ENCODE results near the gene PTTG1IP. TPM values are rescaled to one million over a fixed set of nuclear protein-coding genes. Genes with fewer than 3 reads are reported as not detected.

The PTTG1IP gene
- total and polyA plus RNA-seq, 2 of the 13 experiments (the other 11 are each of a cell fraction or from before 2014, with no cell fraction given), result 161 to 700 TPM

DNA sequence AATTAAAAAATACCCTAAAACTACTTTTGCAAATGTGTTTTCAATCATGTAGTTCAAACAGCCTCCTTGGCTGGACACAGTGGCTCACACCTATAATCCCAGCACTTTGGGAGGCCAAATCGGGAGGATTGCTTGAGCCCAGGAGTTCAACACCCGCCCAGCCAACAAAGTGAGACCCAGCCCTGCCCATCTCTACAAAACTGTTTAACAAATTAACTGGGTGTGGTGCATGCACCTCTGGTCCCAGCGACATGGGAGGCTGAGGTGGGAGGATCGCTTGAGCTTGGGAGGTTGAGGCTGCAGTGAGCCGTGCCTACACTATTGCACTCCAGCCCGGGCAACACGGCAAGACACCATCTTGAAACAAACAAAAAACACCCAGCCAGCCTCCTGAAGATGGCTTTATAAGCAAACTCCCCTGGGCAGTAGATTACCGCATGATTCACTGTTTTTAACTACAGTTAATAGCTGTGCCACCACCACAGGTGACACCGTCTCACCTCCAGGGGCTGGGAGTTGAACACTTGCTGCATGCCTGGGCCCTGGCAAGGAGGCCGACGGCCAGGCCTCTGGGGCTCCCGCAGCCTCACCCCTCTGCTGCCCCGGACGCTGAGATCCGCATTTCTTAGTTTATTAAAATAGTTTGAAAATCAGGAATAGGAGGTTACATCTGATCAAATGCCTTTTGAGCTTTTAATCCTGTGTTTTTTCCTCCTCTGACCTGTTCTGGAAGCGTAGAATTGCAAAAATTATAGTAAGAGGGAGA, 16.2 kb downstream of the PTTG1IP start:
- H3K36me3 ChIP-seq (replicated peaks in 1 of 2; ENCODE audit: control insufficient read depth in 1 of 2, insufficient read depth in 2 of 2, low read length in 2 of 2), result peaks cover 54 to 94% of the 10 kb centered on the region in 2 experiments
- H3K79me2 ChIP-seq (ENCODE audit: insufficient read depth, low read length), result peaks cover 88% of the 10 kb centered on the region
- H3K4me2 ChIP-seq (ENCODE audit: low read depth, low read length), result no peak overlapping the region
- H4K20me1 ChIP-seq (ENCODE audit: insufficient read depth, low read length), result peaks cover 98% of the 10 kb centered on the region
- peaks cover 17% of the 10 kb centered on the region for H3K4me1 ChIP-seq (ENCODE audit: insufficient read depth, low read length)
- POLR2A ChIA-PET, result no interaction called here
- H3K4me3 ChIP-seq (replicated peaks in 1 of 3; ENCODE audit: insufficient read depth in 1 of 3, low read depth in 2 of 3, low read length in 3 of 3), result no peak overlapping the region
- no peak for FAIRE-seq
- BruUV-seq (replicated peaks), result no TSS peak
- no peak for DNase-seq (ENCODE audit: low spot score)
- WGBS (ENCODE audit: low lambda C conversion rate), result 94% methylated on average over 14 of the region's 16 CpGs
- H3K27ac ChIP-seq (ENCODE audit: extremely low read length, insufficient read depth, low read length), result no peak overlapping the region
- no peaks in the 10 kb centered on the region for H3K9me3 ChIP-seq (ENCODE audit: low read length)
- H3K9ac ChIP-seq (ENCODE audit: insufficient read depth, low read depth, low read length), result no peak overlapping the region
- CTCF ChIA-PET (ENCODE audit: low intra/inter-chr PET ratio, low total read pairs), result no interaction called here
- ATAC-seq, result no peak
- in situ Hi-C loops (cut with HindIII; ENCODE audit: extremely low pct_ligation_motif_present, low pct_unique_long_range_greater_than_20kb) (no loop called here), intact Hi-C loops (cut with micrococcal nuclease; ENCODE audit: unreplicated experiment) (no loop called here)
- H2AFZ ChIP-seq (ENCODE audit: low read length), result no peak overlapping the region
- H3K27me3 ChIP-seq (ENCODE audit: control insufficient read depth in 1 of 2, insufficient read depth in 2 of 2, low read length in 2 of 2), result no peaks in the 10 kb centered on the region
- TF ChIP-seq FOXJ3 (CRISPR knock-in tag; IDR thresholded peaks at IDR 0.05; ENCODE audit: borderline replicate concordance), result no peak
- no peak for TF ChIP-seq NR2C2 (CRISPR knock-in tag; IDR thresholded peaks at IDR 0.05; ENCODE audit: borderline replicate concordance)
- TF ChIP-seq, protein P1, sequence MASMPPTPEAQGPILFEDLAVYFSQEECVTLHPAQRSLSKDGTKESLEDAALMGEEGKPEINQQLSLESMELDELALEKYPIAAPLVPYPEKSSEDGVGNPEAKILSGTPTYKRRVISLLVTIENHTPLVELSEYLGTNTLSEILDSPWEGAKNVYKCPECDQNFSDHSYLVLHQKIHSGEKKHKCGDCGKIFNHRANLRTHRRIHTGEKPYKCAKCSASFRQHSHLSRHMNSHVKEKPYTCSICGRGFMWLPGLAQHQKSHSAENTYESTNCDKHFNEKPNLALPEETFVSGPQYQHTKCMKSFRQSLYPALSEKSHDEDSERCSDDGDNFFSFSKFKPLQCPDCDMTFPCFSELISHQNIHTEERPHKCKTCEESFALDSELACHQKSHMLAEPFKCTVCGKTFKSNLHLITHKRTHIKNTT (CRISPR knock-in tag; IDR thresholded peaks at IDR 0.05), result no peak
- TF ChIP-seq SATB2 (CRISPR knock-in tag; IDR thresholded peaks at IDR 0.05), result no peak
- TF ChIP-seq NR3C1 (CRISPR knock-in tag; IDR thresholded peaks at IDR 0.05), result no peak
- no peak for TF ChIP-seq IKZF1 (IDR thresholded peaks at IDR 0.05)
- TF ChIP-seq ZNF18 (CRISPR knock-in tag; IDR thresholded peaks at IDR 0.05; ENCODE audit: insufficient replicate concordance), result no peak
- TF ChIP-seq GABPB1 (CRISPR knock-in tag; IDR thresholded peaks at IDR 0.05), result no peak
- TF ChIP-seq ZFX (CRISPR knock-in tag; IDR thresholded peaks at IDR 0.05; ENCODE audit: low read depth), result no peak
- TF ChIP-seq, protein P2, sequence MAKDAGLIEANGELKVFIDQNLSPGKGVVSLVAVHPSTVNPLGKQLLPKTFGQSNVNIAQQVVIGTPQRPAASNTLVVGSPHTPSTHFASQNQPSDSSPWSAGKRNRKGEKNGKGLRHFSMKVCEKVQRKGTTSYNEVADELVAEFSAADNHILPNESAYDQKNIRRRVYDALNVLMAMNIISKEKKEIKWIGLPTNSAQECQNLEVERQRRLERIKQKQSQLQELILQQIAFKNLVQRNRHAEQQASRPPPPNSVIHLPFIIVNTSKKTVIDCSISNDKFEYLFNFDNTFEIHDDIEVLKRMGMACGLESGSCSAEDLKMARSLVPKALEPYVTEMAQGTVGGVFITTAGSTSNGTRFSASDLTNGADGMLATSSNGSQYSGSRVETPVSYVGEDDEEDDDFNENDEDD (CRISPR knock-in tag; IDR thresholded peaks at IDR 0.05; ENCODE audit: borderline replicate concordance), result no peak
- no peak for TF ChIP-seq ZNF136 (CRISPR knock-in tag; IDR thresholded peaks at IDR 0.05; ENCODE audit: low read depth)
- no peak for TF ChIP-seq ZNF292 (CRISPR knock-in tag; IDR thresholded peaks at IDR 0.05; ENCODE audit: borderline replicate concordance, low read depth)
- TF ChIP-seq ZNF451 (CRISPR knock-in tag; IDR thresholded peaks at IDR 0.05), result no peak
- no peak for TF ChIP-seq ZSCAN30 (CRISPR knock-in tag; IDR thresholded peaks at IDR 0.05)

All from HepG2 (cell line).